ENCODE results near the gene PCSK5.
"Not testable (repeated sequence)": the region's sequence is repeated elsewhere in the genome, so short reads cannot be mapped to it uniquely, and the experiment has no call there.

Gene PCSK5

GRCh38 chr9:76319466-76319865 lies 429.0 kb downstream of the PCSK5 start:
- FAIRE-seq; DNase-seq (ENCODE audit: extremely low spot score, insufficient read length, low read depth): not testable (repeated sequence)

- FAIRE-seq: no peak
- DNase-seq (ENCODE audit: extremely low spot score, insufficient read length, low read depth): no peak
Observed at GRCh38 chr9:76321195-76321828, 430.8 kb downstream of the PCSK5 start.

GRCh38 chr9:76322810-76323209 lies 432.3 kb downstream of the PCSK5 start:
- FAIRE-seq: no peak
- no peak for DNase-seq (ENCODE audit: extremely low spot score, insufficient read length, low read depth)

- FAIRE-seq (no peak), DNase-seq (ENCODE audit: extremely low spot score, insufficient read length, low read depth) (no peak)
Observed at GRCh38 chr9:76323490-76323889, 433.0 kb downstream of the PCSK5 start.

- FAIRE-seq; DNase-seq (ENCODE audit: extremely low spot score, insufficient read length, low read depth): not testable (repeated sequence)
Observed at GRCh38 chr9:76324030-76324429, 433.6 kb downstream of the PCSK5 start.

GRCh38 chr9:76330034-76330433 lies 439.6 kb downstream of the PCSK5 start:
- no peak for FAIRE-seq
- no peak for DNase-seq (ENCODE audit: extremely low spot score, insufficient read length, low read depth)

- no peak for DNase-seq (ENCODE audit: extremely low spot score, insufficient read length, low read depth)
- FAIRE-seq: no peak
Observed at GRCh38 chr9:76333388-76333787, 442.9 kb downstream of the PCSK5 start.

GRCh38 chr9:76333964-76334363 lies 443.5 kb downstream of the PCSK5 start:
- FAIRE-seq: no peak
- no peak for DNase-seq (ENCODE audit: extremely low spot score, insufficient read length, low read depth)

- no peak for FAIRE-seq
- DNase-seq (ENCODE audit: extremely low spot score, insufficient read length, low read depth): no peak
Observed at GRCh38 chr9:76336027-76336426, 445.6 kb downstream of the PCSK5 start.

GRCh38 chr9:76338418-76338817 lies 447.9 kb downstream of the PCSK5 start:
- no peak for DNase-seq (ENCODE audit: extremely low spot score, insufficient read length, low read depth)

GRCh38 chr9:76341616-76342015 lies 451.1 kb downstream of the PCSK5 start:
- FAIRE-seq: no peak

More at GRCh38 chr9:76338418-76338817, 447.9 kb downstream of the PCSK5 start:
- FAIRE-seq: no peak

GRCh38 chr9:76342201-76342600 lies 451.7 kb downstream of the PCSK5 start:
- no peak for DNase-seq (ENCODE audit: extremely low spot score, insufficient read length, low read depth)
- FAIRE-seq: no peak

More at GRCh38 chr9:76341616-76342015, 451.1 kb downstream of the PCSK5 start:
- DNase-seq (ENCODE audit: extremely low spot score, insufficient read length, low read depth): no peak

GRCh38 chr9:76342858-76343257 lies 452.4 kb downstream of the PCSK5 start:
- DNase-seq (ENCODE audit: extremely low spot score, insufficient read length, low read depth) (no peak), FAIRE-seq (no peak)

- FAIRE-seq: no peak
- no peak for DNase-seq (ENCODE audit: extremely low spot score, insufficient read length, low read depth)
Observed at GRCh38 chr9:76349865-76350264, 459.4 kb downstream of the PCSK5 start.

GRCh38 chr9:76351006-76351405 lies 460.5 kb downstream of the PCSK5 start:
- DNase-seq (ENCODE audit: extremely low spot score, insufficient read length, low read depth) (no peak), FAIRE-seq (no peak)

- FAIRE-seq (no peak), DNase-seq (ENCODE audit: extremely low spot score, insufficient read length, low read depth) (no peak)
Observed at GRCh38 chr9:76352026-76352620, 461.6 kb downstream of the PCSK5 start.

GRCh38 chr9:76353280-76353679 lies 462.8 kb downstream of the PCSK5 start:
- no peak for DNase-seq (ENCODE audit: extremely low spot score, insufficient read length, low read depth)
- FAIRE-seq: no peak

GRCh38 chr9:76354221-76354620 lies 463.7 kb downstream of the PCSK5 start:
- DNase-seq (ENCODE audit: extremely low spot score, insufficient read length, low read depth) (no peak), FAIRE-seq (no peak)

GRCh38 chr9:76355886-76356285 lies 465.4 kb downstream of the PCSK5 start:
- DNase-seq (ENCODE audit: extremely low spot score, insufficient read length, low read depth) (no peak), FAIRE-seq (no peak)

GRCh38 chr9:76357555-76357954 lies 467.1 kb downstream of the PCSK5 start:
- DNase-seq (ENCODE audit: extremely low spot score, insufficient read length, low read depth): no peak
- no peak for FAIRE-seq

GRCh38 chr9:76358628-76359280 lies 468.3 kb downstream of the PCSK5 start:
- no peak for DNase-seq (ENCODE audit: extremely low spot score, insufficient read length, low read depth)
- FAIRE-seq: no peak
